Loucy (cell line): Measurements from ENCODE around the gene MACROD1.

Source experiments
- CTCF ChIP-seq: fragments of 200-600 bp; sonication (generic); conservative IDR thresholded peaks from 2 replicates; pipeline ENCODE4 v1.5.1; 2014; ENCODE audit warnings: mild to moderate bottlenecking, antibody characterized with exemption, low read length
- EZH2phosphoT487 ChIP-seq: fragments of 200-600 bp; IDR thresholded peaks from 2 replicates; pipeline ENCODE4 v1.6.1; 2018; ENCODE audit warnings: antibody characterized with exemption, mild to moderate bottlenecking, moderate library complexity, borderline replicate concordance

GRCh38 chr11:64208796-64209562 is 43.1 kb upstream of the MACROD1 start:
- TF ChIP-seq CTCF, result no peak
- no peak for TF ChIP-seq EZH2phosphoT487
